RWPE2 (cell line): ENCODE measurements around the gene IER5L.

ENCODE experiments used
- ATAC-seq: fragments of 200-7000 bp; cut with Tn5 transposase; 3 replicates; pipeline ENCODE4 v1.9.1; 2021; ENCODE audit warnings: low read depth
- DNase-seq: peaks from one replicate; pipeline ENCODE4 v3.0.0-alpha.2; 2020; ENCODE audit warnings: low spot score
- H3K27ac ChIP-seq: fragments of 450-650 bp; 2 replicates; pipeline ENCODE4 v1.5.1; 2017; ENCODE audit warnings: mild to moderate bottlenecking; ENCODE audit not compliant: poor library complexity, severe bottlenecking
- H3K27me3 ChIP-seq: fragments of 250-450 bp; sonication (Bioruptor Pico); 2 replicates; pipeline ENCODE4 v1.5.1; 2021; ENCODE audit warnings: mild to moderate bottlenecking, moderate library complexity; ENCODE audit not compliant: insufficient read depth, poor library complexity, severe bottlenecking
- H3K36me3 ChIP-seq: fragments of 250-450 bp; sonication (Bioruptor Pico); 2 replicates; pipeline ENCODE4 v1.5.1; 2020; ENCODE audit warnings: low read depth, mild to moderate bottlenecking, moderate library complexity
- H3K4me1 ChIP-seq: fragments of 250-450 bp; sonication (Bioruptor Pico); 2 replicates; pipeline ENCODE4 v1.5.1; 2021; ENCODE audit warnings: mild to moderate bottlenecking, moderate library complexity; ENCODE audit not compliant: insufficient read depth, poor library complexity, severe bottlenecking
- H3K4me3 ChIP-seq: fragments of 250-450 bp; sonication (Bioruptor Pico); 2 replicates; pipeline ENCODE4 v1.5.1; 2021; ENCODE audit warnings: mild to moderate bottlenecking, moderate library complexity; ENCODE audit not compliant: severe bottlenecking
- H3K9me3 ChIP-seq: fragments of 250-450 bp; sonication (Bioruptor Pico); 2 replicates; pipeline ENCODE4 v1.5.1; 2021; ENCODE audit warnings: mild to moderate bottlenecking, moderate library complexity; ENCODE audit not compliant: severe bottlenecking
- TF ChIP-seq, protein P1 (sequence below): fragments of 450-650 bp; IDR thresholded peaks from one replicate; pipeline ENCODE4 v1.5.1; 2017; ENCODE audit warnings: mild to moderate bottlenecking, moderate library complexity; ENCODE audit not compliant: poor library complexity, severe bottlenecking

Gene IER5L

DNA sequence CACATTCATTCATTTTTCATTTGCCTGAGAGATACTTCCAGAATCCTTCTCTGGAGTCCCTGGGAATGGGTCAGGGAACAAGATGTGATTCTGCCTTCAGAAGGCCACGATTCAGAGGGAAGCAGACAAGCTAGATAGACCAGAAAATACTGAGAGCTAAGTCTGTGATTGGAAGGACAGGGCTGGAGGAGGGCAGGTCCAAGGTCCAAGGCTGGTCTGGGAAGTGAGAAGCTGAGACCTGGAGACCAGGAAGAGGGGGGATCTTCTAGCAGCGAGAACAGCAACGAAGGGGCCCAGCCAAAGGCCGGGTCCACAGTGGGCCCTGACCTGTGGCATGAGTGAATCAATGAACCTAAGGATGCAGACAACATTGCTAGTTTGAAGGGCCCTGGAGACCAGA, 4.1 kb upstream of the IER5L start:
- H3K4me3 ChIP-seq = no peak overlapping the region
- no peaks in the 10 kb centered on the region for H3K36me3 ChIP-seq
- DNase-seq (no peak), ATAC-seq (no peak)
- H3K9me3 ChIP-seq = no peaks in the 10 kb centered on the region
- H3K27ac ChIP-seq = no peak overlapping the region
- H3K4me1 ChIP-seq = no peaks in the 10 kb centered on the region
- no peaks in the 10 kb centered on the region for H3K27me3 ChIP-seq
- TF ChIP-seq, protein P1, sequence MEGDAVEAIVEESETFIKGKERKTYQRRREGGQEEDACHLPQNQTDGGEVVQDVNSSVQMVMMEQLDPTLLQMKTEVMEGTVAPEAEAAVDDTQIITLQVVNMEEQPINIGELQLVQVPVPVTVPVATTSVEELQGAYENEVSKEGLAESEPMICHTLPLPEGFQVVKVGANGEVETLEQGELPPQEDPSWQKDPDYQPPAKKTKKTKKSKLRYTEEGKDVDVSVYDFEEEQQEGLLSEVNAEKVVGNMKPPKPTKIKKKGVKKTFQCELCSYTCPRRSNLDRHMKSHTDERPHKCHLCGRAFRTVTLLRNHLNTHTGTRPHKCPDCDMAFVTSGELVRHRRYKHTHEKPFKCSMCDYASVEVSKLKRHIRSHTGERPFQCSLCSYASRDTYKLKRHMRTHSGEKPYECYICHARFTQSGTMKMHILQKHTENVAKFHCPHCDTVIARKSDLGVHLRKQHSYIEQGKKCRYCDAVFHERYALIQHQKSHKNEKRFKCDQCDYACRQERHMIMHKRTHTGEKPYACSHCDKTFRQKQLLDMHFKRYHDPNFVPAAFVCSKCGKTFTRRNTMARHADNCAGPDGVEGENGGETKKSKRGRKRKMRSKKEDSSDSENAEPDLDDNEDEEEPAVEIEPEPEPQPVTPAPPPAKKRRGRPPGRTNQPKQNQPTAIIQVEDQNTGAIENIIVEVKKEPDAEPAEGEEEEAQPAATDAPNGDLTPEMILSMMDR = no peak

DNA sequence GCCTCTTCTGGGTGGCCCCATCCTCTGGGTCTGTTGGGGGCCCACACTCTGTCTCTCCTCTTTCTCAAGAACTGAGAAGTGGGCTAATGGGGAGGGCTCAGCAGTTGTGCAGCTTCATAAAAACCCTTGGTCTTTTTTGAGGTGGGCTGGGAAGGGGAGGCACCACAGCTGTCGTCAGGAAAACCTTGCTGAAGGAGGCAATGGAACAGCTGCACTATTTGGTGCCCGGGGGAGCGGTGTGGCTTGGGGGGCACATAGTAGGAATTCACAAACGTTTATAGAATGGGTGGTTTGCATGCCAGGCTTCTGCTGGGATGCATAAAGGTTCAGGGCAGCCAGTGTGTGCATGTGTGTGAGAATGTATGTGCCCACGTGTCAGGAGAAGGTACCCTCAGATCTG, 3.2 kb upstream of the IER5L start:
- Histone ChIP-seq H3K4me3 (no peak overlapping the region), H3K9me3 (no peaks in the 10 kb centered on the region), H3K27me3 (no peaks in the 10 kb centered on the region), H3K36me3 (no peaks in the 10 kb centered on the region), H3K4me1 (no peaks in the 10 kb centered on the region), H3K27ac (no peak overlapping the region)
- TF ChIP-seq, protein P1 = no peak
- DNase-seq (no peak), ATAC-seq (no peak)

DNA sequence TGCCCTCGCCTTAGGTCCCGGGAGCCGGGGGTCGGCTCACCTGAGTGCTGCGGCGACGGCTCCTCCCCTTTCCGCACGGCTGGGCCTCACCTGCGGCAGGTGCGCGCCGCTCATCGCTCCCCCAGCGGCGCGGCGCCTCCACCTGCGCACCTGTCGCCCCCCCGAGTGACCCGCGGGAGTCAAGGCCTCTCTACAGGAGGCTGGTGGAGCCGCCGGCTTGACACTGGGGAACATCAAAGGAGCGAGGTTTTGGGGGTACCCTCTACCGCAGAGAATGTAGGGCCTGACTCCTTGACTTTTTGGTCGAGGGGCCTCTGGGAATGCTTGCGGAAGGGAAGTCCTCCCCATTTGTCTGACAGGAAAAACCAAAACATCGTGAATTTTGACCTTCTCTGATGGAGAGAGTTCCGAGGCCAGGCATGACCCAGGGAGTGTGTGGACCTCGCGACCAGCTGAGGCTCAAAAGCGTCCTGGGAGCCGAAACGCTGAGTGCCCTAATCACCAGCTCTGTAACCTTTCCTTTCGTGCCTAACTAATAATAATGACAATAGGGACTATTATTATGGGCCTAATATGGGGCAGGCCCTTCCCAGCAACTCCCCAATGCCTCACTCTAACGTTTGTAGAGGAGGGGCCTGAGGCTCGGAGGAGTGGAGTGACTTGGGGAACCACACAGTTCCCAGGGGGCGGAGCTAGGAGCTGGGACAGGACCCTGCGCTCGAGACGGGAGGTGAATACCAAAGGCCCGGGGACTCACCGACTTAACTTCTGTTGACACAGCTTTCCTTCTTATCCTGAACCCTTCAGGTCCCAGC, 714 bp upstream of the IER5L start:
- Histone ChIP-seq H3K27me3 (no peaks in the 10 kb centered on the region), H3K9me3 (no peaks in the 10 kb centered on the region), H3K27ac (no peak overlapping the region), H3K36me3 (no peaks in the 10 kb centered on the region), H3K4me1 (peaks cover 4% of the 10 kb centered on the region), H3K4me3 (peak overlapping the region; percentile 71)
- TF ChIP-seq, protein P1 = no peak
- DNase-seq (no peak), ATAC-seq (peak; percentile 8)

DNA sequence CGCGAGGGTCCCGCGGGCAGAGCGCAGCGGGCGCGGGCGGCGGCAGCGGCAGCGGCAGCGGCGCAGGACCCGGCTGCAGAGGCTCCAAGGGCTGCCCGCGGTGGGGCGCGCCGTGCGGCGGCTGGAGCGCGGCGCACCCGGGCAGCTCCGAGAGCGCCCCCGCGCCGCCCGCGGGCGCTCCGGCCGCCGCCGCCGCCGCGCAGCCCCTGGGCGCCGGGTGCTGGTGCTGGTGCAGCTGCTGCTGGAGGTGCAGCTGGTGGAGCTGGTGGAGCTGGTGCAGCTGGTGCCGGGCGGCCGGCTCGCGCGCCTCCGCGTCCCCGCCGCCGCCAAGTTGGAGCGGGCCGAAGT, 644 bp downstream of the IER5L start:
- Histone ChIP-seq H3K9me3 (no peaks in the 10 kb centered on the region), H3K4me1 (peaks cover 4% of the 10 kb centered on the region), H3K27me3 (no peaks in the 10 kb centered on the region), H3K27ac (peak overlapping the region; percentile 95), H3K36me3 (no peaks in the 10 kb centered on the region), H3K4me3 (peak overlapping the region; percentile 71)
- TF ChIP-seq, protein P1 = peak; percentile 9
- no peak for ATAC-seq
- no peak for DNase-seq
